Right cardiac atrium (tissue), 5 donors: ENCODE results near the gene CXCL17. TPM values are rescaled to one million over a fixed set of nuclear protein-coding genes. Genes with fewer than 3 reads are reported as not detected.
"Not testable (repeated sequence)": the region's sequence is repeated elsewhere in the genome, so short reads cannot be mapped to it uniquely, and the experiment has no call there.

Experiments used
- ATAC-seq, 2 donors: fragments of 200-7000 bp; cut with Tn5 transposase; one replicate each; pipeline versions ENCODE4 v1.8.0 to v1.9.1; 2020; ENCODE audit warnings: moderate library complexity in 2 of 2, mild to moderate bottlenecking in 1 of 2
- DNase-seq, 3 donors: peaks; one replicate each; pipeline ENCODE4 v3.0.0-alpha.2; 2020
- H3K27ac ChIP-seq: one replicate; pipeline ENCODE4 v1.5.1; 2013; ENCODE audit warnings: mild to moderate bottlenecking, low read length, control low read depth, moderate library complexity
- H3K27me3 ChIP-seq: one replicate; pipeline ENCODE4 v1.6.1; 2013; ENCODE audit not compliant: control insufficient read depth, insufficient read depth
- H3K4me1 ChIP-seq: one replicate; pipeline ENCODE4 v1.6.1; 2013; ENCODE audit warnings: low read length; ENCODE audit not compliant: control insufficient read depth, insufficient read depth
- H3K4me3 ChIP-seq: one replicate; pipeline ENCODE4 v1.5.1; 2013; ENCODE audit warnings: low read length, control low read depth
- H3K9me3 ChIP-seq: one replicate; pipeline ENCODE4 v1.6.1; 2013; ENCODE audit warnings: low read length; ENCODE audit not compliant: control insufficient read depth
- WGBS: extraction: QIAGEN DNeasy Blood & Tissue Kit; methylation state at CpG from one replicate; pipeline ENCODE4 v1.1.7; 2013; 5-methylcytosine and 5-hydroxymethylcytosine counted together
- intact Hi-C, 4 donors: fragments of 100-400 bp; cut with DNase I; formaldehyde crosslinking; loops; one replicate each; pipeline versions ENCODE4 v1.11.0 to v1.14.0; 2022 to 2023
- long read RNA-seq, 4 donors: library from polyadenylated mRNA; unstranded; transcript quantifications; one replicate each; pipeline ENCODE4 v2.0.0, GENCODE V29; 2020 to 2021
- polyA plus RNA-seq: library from polyadenylated mRNA; stranded (reverse); fragments of 200-250 nt; gene quantifications from one replicate; pipeline ENCODE4 v1.2.3, GENCODE V29; 2013
- total RNA-seq, 4 donors: library from RNA; stranded (reverse); fragmentation: NEBNext Ultra II Directional; extraction: Animal tissue kit (Norgen Biotek cat#: 25700); gene quantifications; one replicate each; pipeline ENCODE4 v1.2.1, GENCODE V29; 2021
- donor health status: healthy with polysubstance abuse.
- donor health status: DM: no; HTN: yes; CAD: no.
- donor health status: DM: no; HTN: no; CAD: no.
- donor health status: DM: no; HTN: yes; CAD: no; lungs with severe emphysema.
- donor health status: DM: yes; HTN: yes; CAD: no.

The CXCL17 gene
- total RNA-seq (not detected), polyA plus RNA-seq (not detected)
- long read RNA-seq, donor 1, partial matches to known transcripts: 0 of 1 reads
- long read RNA-seq, donor 1, other reads (novel, unspliced or antisense): 1 of 1 reads
- long read RNA-seq, donor 2: 0 reads
- long read RNA-seq, donor 3: 0 reads
- long read RNA-seq, donor 4: 0 reads

- ATAC-seq (no peak), DNase-seq (no peak)
- no peak within 1 kb of the TSS for H3K27ac ChIP-seq
- H3K9me3 ChIP-seq: no peaks in the 10 kb centered on the region
- H3K4me1 ChIP-seq: peaks cover 3% of the 10 kb centered on the region
- no peaks in the 10 kb centered on the region for H3K27me3 ChIP-seq
- H3K4me3 ChIP-seq: no peak within 1 kb of the TSS
- intact Hi-C loops: no loop called here
- 93% methylated on average over 7 of the region's 7 CpGs for WGBS
Observed at GRCh38 chr19:42442833-42443232, at the start of gene CXCL17. Gene CXCL17 (minus strand): TSS chr19:42442946. CDS start chr19:42442832, 114 bp downstream.

- H3K27me3 ChIP-seq: no peaks in the 10 kb centered on the region
- no peaks in the 10 kb centered on the region for H3K4me1 ChIP-seq
- ATAC-seq: no peak
- H3K9me3 ChIP-seq: no peaks in the 10 kb centered on the region
- 73% methylated on average over 6 of the region's 6 CpGs for WGBS
- intact Hi-C loops: no loop called here
- H3K27ac ChIP-seq: no peak overlapping the region
- no peak for DNase-seq
- H3K4me3 ChIP-seq: no peak overlapping the region
Observed at GRCh38 chr19:42488783-42489521, 46.2 kb upstream of the CXCL17 start.

- no peak for ATAC-seq
- Histone ChIP-seq H3K4me3 (no peak overlapping the region), H3K9me3 (no peaks in the 10 kb centered on the region), H3K27me3 (no peaks in the 10 kb centered on the region), H3K4me1 (no peaks in the 10 kb centered on the region), H3K27ac (no peak overlapping the region)
- intact Hi-C loops: no loop called here
- DNase-seq: no peak
- WGBS: 81% methylated on average over 3 of the region's 3 CpGs
Observed at GRCh38 chr19:42487798-42488178, 45.0 kb upstream of the CXCL17 start.

- 60% methylated on average over 3 of the region's 3 CpGs for WGBS
Observed at GRCh38 chr19:42487032-42487797, 44.5 kb upstream of the CXCL17 start.

GRCh38 chr19:42485036-42485435 is 42.3 kb upstream of the CXCL17 start:
- 83% methylated on average over 4 of the region's 4 CpGs for WGBS
- ATAC-seq, H3K4me1 ChIP-seq, H3K4me3 ChIP-seq, DNase-seq, H3K27me3 ChIP-seq, H3K27ac ChIP-seq, intact Hi-C loops, H3K9me3 ChIP-seq: not testable (repeated sequence)

More at GRCh38 chr19:42487032-42487797, 44.5 kb upstream of the CXCL17 start:
- Histone ChIP-seq H3K4me3 (no peak overlapping the region), H3K9me3 (no peaks in the 10 kb centered on the region), H3K27ac (no peak overlapping the region), H3K27me3 (no peaks in the 10 kb centered on the region), H3K4me1 (no peaks in the 10 kb centered on the region)
- no peak for DNase-seq
- intact Hi-C loops: no loop called here
- ATAC-seq: peak in 1 of 2 donors; percentile 41

GRCh38 chr19:42480335-42481095 is 37.8 kb upstream of the CXCL17 start:
- intact Hi-C loops: no loop called here
- Histone ChIP-seq H3K4me1 (no peaks in the 10 kb centered on the region), H3K27me3 (no peaks in the 10 kb centered on the region), H3K4me3 (no peak overlapping the region), H3K27ac (peak overlapping the region; percentile 12), H3K9me3 (no peaks in the 10 kb centered on the region)
- ATAC-seq: peak in 1 of 2 donors; percentile 55
- DNase-seq: no peak
- 34% methylated on average over 7 of the region's 7 CpGs for WGBS

- WGBS: 96% methylated on average over 9 of the region's 9 CpGs
- no peak overlapping the region for H3K4me3 ChIP-seq
- H3K27ac ChIP-seq: no peak overlapping the region
- no peaks in the 10 kb centered on the region for H3K27me3 ChIP-seq
- DNase-seq (no peak), ATAC-seq (no peak)
- no peaks in the 10 kb centered on the region for H3K4me1 ChIP-seq
- no peaks in the 10 kb centered on the region for H3K9me3 ChIP-seq
- intact Hi-C loops: no loop called here
Observed at GRCh38 chr19:42479736-42480135, 37.0 kb upstream of the CXCL17 start.

- H3K27me3 ChIP-seq: no peaks in the 10 kb centered on the region
- intact Hi-C loops: no loop called here
- H3K4me3 ChIP-seq: no peak overlapping the region
- DNase-seq (no peak), ATAC-seq (no peak)
- over 99% methylated on average over 2 of the region's 2 CpGs for WGBS
- H3K4me1 ChIP-seq: no peaks in the 10 kb centered on the region
- no peak overlapping the region for H3K27ac ChIP-seq
- H3K9me3 ChIP-seq: no peaks in the 10 kb centered on the region
Observed at GRCh38 chr19:42478765-42479311, 36.1 kb upstream of the CXCL17 start.

GRCh38 chr19:42477933-42478332 is 35.2 kb upstream of the CXCL17 start:
- intact Hi-C loops: no loop called here
- H3K27me3 ChIP-seq: no peaks in the 10 kb centered on the region
- ATAC-seq (no peak), DNase-seq (no peak)
- H3K4me1 ChIP-seq: no peaks in the 10 kb centered on the region
- H3K4me3 ChIP-seq: no peak overlapping the region
- 90% methylated on average over 2 of the region's 2 CpGs for WGBS
- no peak overlapping the region for H3K27ac ChIP-seq
- H3K9me3 ChIP-seq: no peaks in the 10 kb centered on the region

GRCh38 chr19:42477117-42477516 is 34.4 kb upstream of the CXCL17 start:
- intact Hi-C loops: no loop called here
- H3K4me3 ChIP-seq: no peak overlapping the region
- 98% methylated on average over 2 of the region's 2 CpGs for WGBS
- DNase-seq: no peak
- no peak overlapping the region for H3K27ac ChIP-seq
- H3K4me1 ChIP-seq: no peaks in the 10 kb centered on the region
- H3K27me3 ChIP-seq: no peaks in the 10 kb centered on the region
- no peak for ATAC-seq
- H3K9me3 ChIP-seq: no peaks in the 10 kb centered on the region
